GM12878 (cell line): ENCODE measurements around the gene C15orf40.

Source experiments
- ATF2 ChIP-seq: IDR thresholded peaks from 2 replicates; pipeline ENCODE4 v1.6.1; 2012; ENCODE audit warnings: low read length, inconsistent platforms
- BRCA1 ChIP-seq: IDR thresholded peaks from 2 replicates; pipeline ENCODE4 v1.6.1; 2011; ENCODE audit warnings: low read depth, low read length, improper control_type of control experiment
- CHD2 ChIP-seq: IDR thresholded peaks from 2 replicates; pipeline ENCODE4 v1.6.1; 2011; ENCODE audit warnings: low read depth, low read length, improper control_type of control experiment, borderline replicate concordance
- CREM ChIP-seq: IDR thresholded peaks from 2 replicates; pipeline ENCODE4 v1.6.1; 2014; ENCODE audit warnings: antibody characterized with exemption, low read depth
- CTCF ChIP-seq, 3 experiments: IDR thresholded peaks in 2 of 3; conservative IDR thresholded peaks in 1 of 3; 2 replicates each; pipeline ENCODE4 v1.5.1; 2011; ENCODE audit warnings: low read depth in 3 of 3, low read length in 3 of 3, mild to moderate bottlenecking in 3 of 3, control low read depth in 2 of 3, moderate library complexity in 2 of 3, inconsistent platforms in 1 of 3, mixed read lengths in 1 of 3; ENCODE audit not compliant: control insufficient read depth in 2 of 3, insufficient read depth in 1 of 3; ENCODE audit errors: extremely low read depth in 1 of 3
- EZH2 ChIP-seq: IDR thresholded peaks from 2 replicates; pipeline ENCODE4 v1.6.1; 2012; ENCODE audit warnings: low read depth, mild to moderate bottlenecking, control low read depth, inconsistent platforms, low read length, borderline replicate concordance; ENCODE audit not compliant: control insufficient read depth
- MXI1 ChIP-seq: fragments of 150-350 bp; IDR thresholded peaks from 2 replicates; pipeline ENCODE4 v1.6.1; 2011; ENCODE audit warnings: low read depth, mild to moderate bottlenecking, inconsistent platforms, low read length, improper control_type of control experiment
- POLR2A ChIP-seq: IDR thresholded peaks from 2 replicates; pipeline ENCODE4 v1.6.1; 2011; ENCODE audit warnings: low read depth, mild to moderate bottlenecking, low read length
- RAD21 ChIP-seq: IDR thresholded peaks from 2 replicates; pipeline ENCODE4 v1.6.1; 2011; ENCODE audit warnings: mild to moderate bottlenecking, low read depth, low read length, moderate library complexity; ENCODE audit not compliant: insufficient read depth
- REST ChIP-seq: IDR thresholded peaks from 2 replicates; pipeline ENCODE4 v1.6.1; 2012; ENCODE audit warnings: mild to moderate bottlenecking, low read depth, low read length
- SMC3 ChIP-seq: IDR thresholded peaks from 2 replicates; pipeline ENCODE4 v1.6.1; 2011; ENCODE audit warnings: low read length, improper control_type of control experiment, borderline replicate concordance
- SUZ12 ChIP-seq: fragments of 200-600 bp; sonication (generic); IDR thresholded peaks from one replicate; pipeline ENCODE4 v1.6.1; 2018; ENCODE audit warnings: antibody characterized with exemption, mild to moderate bottlenecking; ENCODE audit not compliant: unreplicated experiment
- USF2 ChIP-seq: IDR thresholded peaks from 2 replicates; pipeline ENCODE4 v1.6.1; 2011; ENCODE audit warnings: low read depth, low read length, improper control_type of control experiment, borderline replicate concordance
- WRNIP1 ChIP-seq: IDR thresholded peaks from 2 replicates; pipeline ENCODE4 v1.6.1; 2011; ENCODE audit warnings: low read depth, low read length, improper control_type of control experiment, borderline replicate concordance

GRCh38 chr15:83012076-83012426 lies 612 bp upstream of the C15orf40 start:
- TF ChIP-seq USF2, result no peak
- TF ChIP-seq SMC3, result no peak
- no peak for TF ChIP-seq POLR2A
- no peak for TF ChIP-seq REST
- TF ChIP-seq SUZ12, result no peak
- TF ChIP-seq CHD2, result no peak
- TF ChIP-seq CTCF (IDR thresholded peaks at IDR 0.05 in 2 of 3, conservative IDR thresholded peaks at IDR 0.05 in 1 of 3; ENCODE audit: control insufficient read depth in 2 of 3, extremely low read depth in 1 of 3, insufficient read depth in 1 of 3, low read depth in 3 of 3, low read length in 3 of 3), result no peak
- no peak for TF ChIP-seq WRNIP1
- TF ChIP-seq MXI1, result no peak
- no peak for TF ChIP-seq ATF2
- no peak for TF ChIP-seq RAD21
- no peak for TF ChIP-seq EZH2
- TF ChIP-seq BRCA1, result no peak
- no peak for TF ChIP-seq CREM
